Small intestine (tissue), 7 donors: ENCODE results near the gene CACNA2D2. TPM values are rescaled to one million over a fixed set of nuclear protein-coding genes. Genes with fewer than 3 reads are reported as not detected.
A peak's percentile ranks its signal among the peaks of the same experiment; 100 is the strongest.

ENCODE experiments used
- DNase-seq, 2 donors: peaks; one replicate each; pipeline versions ENCODE4 v3.0.0 to v3.0.0-alpha.2; 2013
- FAIRE-seq: peaks from 2 replicates; lab custom pipeline; 2012; peaks lifted over from hg19 to GRCh38; lab: Jason Lieb, UNC
- H3K27ac ChIP-seq, 3 donors: one replicate each; pipeline ENCODE4 v1.5.1; 2013; ENCODE audit warnings: low read length in 2 of 3, mild to moderate bottlenecking in 2 of 3, control low read depth in 1 of 3, inconsistent platforms in 1 of 3, low read depth in 1 of 3, moderate library complexity in 1 of 3
- H3K27me3 ChIP-seq, 3 donors: one replicate each; pipeline ENCODE4 v1.6.1; 2013; ENCODE audit warnings: low read length in 3 of 3, inconsistent platforms in 1 of 3; ENCODE audit not compliant: control insufficient read depth in 3 of 3, insufficient read depth in 3 of 3
- H3K36me3 ChIP-seq, 3 donors: one replicate each; pipeline ENCODE4 v1.6.1; 2013; ENCODE audit warnings: low read length in 3 of 3, inconsistent platforms in 1 of 3, low read depth in 1 of 3, mild to moderate bottlenecking in 1 of 3, moderate library complexity in 1 of 3; ENCODE audit not compliant: control insufficient read depth in 3 of 3, insufficient read depth in 2 of 3
- H3K4me1 ChIP-seq, 3 donors: one replicate each; pipeline ENCODE4 v1.6.1; 2013; ENCODE audit warnings: low read length in 2 of 3, inconsistent platforms in 1 of 3, low read depth in 1 of 3, mild to moderate bottlenecking in 1 of 3, moderate library complexity in 1 of 3; ENCODE audit not compliant: control insufficient read depth in 3 of 3, insufficient read depth in 2 of 3
- H3K4me3 ChIP-seq, 3 donors: one replicate each; pipeline ENCODE4 v1.5.1; 2013; ENCODE audit warnings: low read length in 3 of 3, control low read depth in 1 of 3, inconsistent platforms in 1 of 3, low read depth in 1 of 3, mild to moderate bottlenecking in 1 of 3, moderate library complexity in 1 of 3
- H3K9me3 ChIP-seq, 2 donors: one replicate each; pipeline ENCODE4 v1.6.1; 2013; ENCODE audit warnings: low read depth in 1 of 2, low read length in 1 of 2; ENCODE audit not compliant: control insufficient read depth in 2 of 2, insufficient read depth in 1 of 2
- WGBS, 3 donors: extraction: QIAGEN DNeasy Blood & Tissue Kit; methylation state at CpG; one replicate each; pipeline ENCODE4 v1.1.7; 2013; 5-methylcytosine and 5-hydroxymethylcytosine counted together
- polyA plus RNA-seq, 4 donors: library from polyadenylated mRNA; stranded (reverse) in 3 of 4; unstranded in 1 of 4; fragments of 200-250 nt in 3 of 4; fragments of 120-200 nt in 1 of 4; gene quantifications; one replicate each; pipeline versions ENCODE4 v1.2.1 to v1.2.3, GENCODE V29; 2013
- donor health status: healthy with polysubstance abuse.
- donor health status: control.
- donor health status: control.
- donor health status: Bipolar disorder and iron deficiency.
- donor health status: healthy.

The CACNA2D2 gene
- polyA plus RNA-seq, 4 donors, result 0.22 to 5.3 (median 0.89) TPM

- Histone ChIP-seq H3K4me3 (peak within 1 kb of the TSS; percentile 89 to 95 (median 95)), H3K9me3 (no peaks in the 10 kb centered on the region), H3K27ac (peak within 1 kb of the TSS; percentile 64 to 88 (median 67)), H3K27me3 (no peaks in the 10 kb centered on the region), H3K4me1 (peaks cover 0 to 32% (median 6%) of the 10 kb centered on the region in 3 donors), H3K36me3 (peaks cover 14 to 70% (median 15%) of the 10 kb centered on the region in 3 donors)
- DNase-seq, result peak; percentile 99
- FAIRE-seq, result no peak
- WGBS, 3 donors, result 2% methylated on average over 48 to 55 of the region's 55 CpGs
Observed at GRCh38 chr3:50327943-50328691, 175.3 kb downstream of the CACNA2D2 start, which contains the start of gene TUSC2. TUSC2 (minus strand) TSS chr3:50328223; CDS start chr3:50328099, 124 bp downstream.

GRCh38 chr3:50327129-50327528 lies 176.3 kb downstream of the CACNA2D2 start:
- peaks cover 0 to 42% (median 6%) of the 10 kb centered on the region in 3 donors for H3K4me1 ChIP-seq
- H3K27me3 ChIP-seq, result no peaks in the 10 kb centered on the region
- H3K27ac ChIP-seq, result peak overlapping the region in 1 of 3 donors; percentile 67
- DNase-seq, result no peak
- peaks cover 14 to 61% (median 14%) of the 10 kb centered on the region in 3 donors for H3K36me3 ChIP-seq
- H3K4me3 ChIP-seq, result peak overlapping the region; percentile 89 to 95 (median 95)
- no peaks in the 10 kb centered on the region for H3K9me3 ChIP-seq
- 56 to 76% (median 74%) methylated on average over 4 of the region's 4 CpGs for WGBS, 3 donors
- no peak for FAIRE-seq

- FAIRE-seq (no peak), DNase-seq (no peak)
- H3K36me3 ChIP-seq, result peaks cover 8 to 51% (median 11%) of the 10 kb centered on the region in 3 donors
- WGBS, 3 donors, result 90 to 93% (median 91%) methylated on average over 8 of the region's 8 CpGs
- no peak overlapping the region for H3K4me3 ChIP-seq
- H3K27me3 ChIP-seq, result no peaks in the 10 kb centered on the region
- H3K4me1 ChIP-seq, result peaks cover 0 to 46% (median 6%) of the 10 kb centered on the region in 3 donors
- no peaks in the 10 kb centered on the region for H3K9me3 ChIP-seq
- no peak overlapping the region for H3K27ac ChIP-seq
Observed at GRCh38 chr3:50326182-50326541, 177.3 kb downstream of the CACNA2D2 start.

GRCh38 chr3:50325497-50326181 lies 177.8 kb downstream of the CACNA2D2 start:
- no peak for FAIRE-seq
- no peaks in the 10 kb centered on the region for H3K9me3 ChIP-seq
- no peak for DNase-seq
- no peak overlapping the region for H3K27ac ChIP-seq
- H3K27me3 ChIP-seq, result no peaks in the 10 kb centered on the region
- no peak overlapping the region for H3K4me3 ChIP-seq
- H3K4me1 ChIP-seq, result peaks cover 0 to 46% (median 6%) of the 10 kb centered on the region in 3 donors
- peaks cover 7 to 46% (median 8%) of the 10 kb centered on the region in 3 donors for H3K36me3 ChIP-seq
- WGBS, 3 donors, result 81 to 89% (median 85%) methylated on average over 11 of the region's 11 CpGs

- H3K36me3 ChIP-seq, result peaks cover 2 to 45% (median 3%) of the 10 kb centered on the region in 3 donors
- WGBS, 3 donors, result 82 to 87% (median 83%) methylated on average over 2 of the region's 2 CpGs
- H3K9me3 ChIP-seq, result no peaks in the 10 kb centered on the region
- peak overlapping the region in 1 of 3 donors; percentile 17 for H3K27ac ChIP-seq
- FAIRE-seq (no peak), DNase-seq (no peak)
- H3K27me3 ChIP-seq, result no peaks in the 10 kb centered on the region
- peaks cover 0 to 50% (median 7%) of the 10 kb centered on the region in 3 donors for H3K4me1 ChIP-seq
- H3K4me3 ChIP-seq, result no peak overlapping the region
Observed at GRCh38 chr3:50325113-50325480, 178.3 kb downstream of the CACNA2D2 start.

- FAIRE-seq (no peak), DNase-seq (peak; percentile 64 to 90)
- Histone ChIP-seq H3K36me3 (peaks cover 0 to 45% (median 3%) of the 10 kb centered on the region in 3 donors), H3K27ac (peak overlapping the region in 2 of 3 donors; percentile 55 to 96), H3K9me3 (no peaks in the 10 kb centered on the region), H3K27me3 (no peaks in the 10 kb centered on the region), H3K4me1 (peaks cover 2 to 55% (median 9%) of the 10 kb centered on the region in 3 donors), H3K4me3 (no peak overlapping the region)
- 37 to 49% (median 46%) methylated on average over 4 of the region's 4 CpGs for WGBS, 3 donors
Observed at GRCh38 chr3:50324351-50325112, 178.9 kb downstream of the CACNA2D2 start.

GRCh38 chr3:50323614-50324199 lies 179.7 kb downstream of the CACNA2D2 start:
- Histone ChIP-seq H3K36me3 (peaks cover 0 to 45% (median 3%) of the 10 kb centered on the region in 3 donors), H3K27ac (peak overlapping the region in 2 of 3 donors; percentile 55 to 96), H3K27me3 (no peaks in the 10 kb centered on the region), H3K4me1 (peaks cover 2 to 62% (median 9%) of the 10 kb centered on the region in 3 donors), H3K9me3 (no peaks in the 10 kb centered on the region), H3K4me3 (no peak overlapping the region)
- FAIRE-seq (no peak), DNase-seq (no peak)
- 54 to 71% (median 58%) methylated on average over 5 of the region's 5 CpGs for WGBS, 3 donors
